H1 (cell line): ENCODE data around the gene ACACA. TPM values are rescaled to one million over a fixed set of nuclear protein-coding genes. Genes with fewer than 3 reads are reported as not detected.

Source experiments
- CTCF ChIA-PET: fragments of 300-600 bp; sonication (Branson Sonifier 250); formaldehyde crosslinking; loops from one replicate; lab custom pipeline; 2021; ENCODE audit not compliant: partially characterized antibody; lab: Charles Lee
- POLR2A ChIA-PET: fragments of 300-600 bp; sonication (Branson Sonifier 250); formaldehyde crosslinking; loops from one replicate; lab custom pipeline; 2021; ENCODE audit warnings: inconsistent platforms; ENCODE audit not compliant: partially characterized antibody; lab: Charles Lee
- DNase-seq, 2 experiments: peaks; one replicate each; pipeline versions ENCODE4 v3.0.0 to v3.0.0-alpha.2; 2010 to 2022; ENCODE audit warnings: low spot score in 2 of 2, low read depth in 1 of 2, mixed read lengths in 1 of 2
- FAIRE-seq: peaks from 2 replicates; lab custom pipeline; 2011; peaks lifted over from hg19 to GRCh38; lab: Jason Lieb, UNC
- H2AFZ ChIP-seq: 2 replicates; pipeline ENCODE4 v1.8.1; 2012; ENCODE audit warnings: low read length, inconsistent platforms
- H2AK5ac ChIP-seq: 2 replicates; pipeline ENCODE4 v1.6.1; 2013; ENCODE audit warnings: low read depth, low read length
- H2BK120ac ChIP-seq: replicated peaks from 2 replicates; pipeline ENCODE3; 2013; ENCODE audit warnings: low read depth, low read length, inconsistent platforms
- H2BK12ac ChIP-seq: 2 replicates; pipeline ENCODE4 v1.6.1; 2013; ENCODE audit warnings: low read depth, low read length
- H2BK15ac ChIP-seq: 2 replicates; pipeline ENCODE4 v1.6.1; 2013; ENCODE audit warnings: low read length
- H2BK20ac ChIP-seq: 2 replicates; pipeline ENCODE4 v1.6.1; 2013; ENCODE audit warnings: low read length
- H2BK5ac ChIP-seq: 2 replicates; pipeline ENCODE4 v1.6.1; 2013; ENCODE audit warnings: low read depth, low read length
- H3K14ac ChIP-seq: 2 replicates; pipeline ENCODE4 v1.6.1; 2013; ENCODE audit warnings: inconsistent platforms; ENCODE audit not compliant: insufficient read length
- H3K18ac ChIP-seq: 2 replicates; pipeline ENCODE4 v1.6.1; 2013; ENCODE audit warnings: low read length; ENCODE audit errors: extremely low read depth
- H3K23ac ChIP-seq: 2 replicates; pipeline ENCODE4 v1.6.1; 2013; ENCODE audit warnings: inconsistent platforms; ENCODE audit not compliant: insufficient read length
- H3K23me2 ChIP-seq: 2 replicates; pipeline ENCODE4 v1.6.1; 2013; ENCODE audit warnings: low read depth, low read length
- H3K27ac ChIP-seq: 2 replicates; pipeline ENCODE4 v1.6.1; 2011; ENCODE audit warnings: low read depth, low read length, inconsistent platforms
- H3K27me3 ChIP-seq, 4 experiments: replicated peaks in 1 of 4; 1 replicate in 1 of 4; 2 replicates in 3 of 4; pipeline versions ENCODE4 v1.6.1 to v1.8.1; 2011 to 2013; ENCODE audit warnings: low read length in 3 of 4, mild to moderate bottlenecking in 3 of 4, inconsistent platforms in 2 of 4, mixed read lengths in 2 of 4, moderate library complexity in 1 of 4; ENCODE audit not compliant: control insufficient read depth in 3 of 4, insufficient read depth in 3 of 4; ENCODE audit errors: extremely low read depth in 1 of 4
- H3K36me3 ChIP-seq, 4 experiments: 2 replicates each; pipeline versions ENCODE4 v1.6.1 to v1.8.1; 2011 to 2013; ENCODE audit warnings: mild to moderate bottlenecking in 4 of 4, low read length in 3 of 4, moderate library complexity in 2 of 4, control low read depth in 1 of 4, inconsistent platforms in 1 of 4; ENCODE audit not compliant: insufficient read depth in 4 of 4, control insufficient read depth in 2 of 4
- H3K4ac ChIP-seq: replicated peaks from 2 replicates; pipeline ENCODE3; 2013; ENCODE audit warnings: low read length, low read depth, mixed read lengths, inconsistent platforms; ENCODE audit not compliant: insufficient read length
- H3K4me1 ChIP-seq, 4 experiments: replicated peaks in 1 of 4; 1 replicate in 1 of 4; 2 replicates in 3 of 4; pipeline versions ENCODE4 v1.6.1 to v1.8.1; 2011 to 2013; ENCODE audit warnings: low read length in 3 of 4, inconsistent platforms in 2 of 4, mixed read lengths in 1 of 4; ENCODE audit not compliant: insufficient read depth in 4 of 4, control insufficient read depth in 3 of 4
- H3K4me2 ChIP-seq, 2 experiments: 2 replicates each; pipeline versions ENCODE4 v1.6.1 to v1.8.1; 2011 to 2013; ENCODE audit warnings: low read depth in 2 of 2, low read length in 2 of 2, control low read depth in 1 of 2, inconsistent platforms in 1 of 2, mild to moderate bottlenecking in 1 of 2; ENCODE audit not compliant: insufficient read depth in 1 of 2
- H3K4me3 ChIP-seq, 4 experiments: fragments of 200-600, 300-600 bp in 1 of 4; sonication (generic), shearing (Covaris generic), sonication (Bioruptor Twin) in 1 of 4; 2 replicates each; pipeline versions ENCODE4 v1.5.1 to v1.8.1; 2011 to 2016; ENCODE audit warnings: low read length in 4 of 4, low read depth in 3 of 4, control low read depth in 2 of 4, inconsistent platforms in 2 of 4, mild to moderate bottlenecking in 2 of 4, mixed read lengths in 1 of 4, moderate library complexity in 1 of 4; ENCODE audit not compliant: insufficient read depth in 2 of 4; ENCODE audit errors: extremely low read depth in 1 of 4
- H3K56ac ChIP-seq: replicated peaks from 2 replicates; pipeline ENCODE3; 2013; ENCODE audit warnings: low read depth, mild to moderate bottlenecking, mixed read lengths, low read length, inconsistent platforms; ENCODE audit not compliant: insufficient read length
- H3K79me1 ChIP-seq: 2 replicates; pipeline ENCODE4 v1.6.1; 2013; ENCODE audit warnings: low read depth, low read length, control low read depth
- H3K79me2 ChIP-seq, 2 experiments: 2 replicates each; pipeline versions ENCODE4 v1.6.1 to v1.8.1; 2012 to 2013; ENCODE audit warnings: low read length in 2 of 2, mild to moderate bottlenecking in 2 of 2, inconsistent platforms in 1 of 2; ENCODE audit not compliant: insufficient read depth in 2 of 2, control insufficient read depth in 1 of 2
- H3K9ac ChIP-seq, 4 experiments: replicated peaks in 1 of 4; 1 replicate in 1 of 4; 2 replicates in 3 of 4; pipeline versions ENCODE4 v1.6.1 to v1.8.1; 2011 to 2013; ENCODE audit warnings: low read depth in 3 of 4, low read length in 3 of 4, control low read depth in 2 of 4, mild to moderate bottlenecking in 2 of 4, moderate library complexity in 2 of 4, inconsistent platforms in 1 of 4; ENCODE audit errors: extremely low read depth in 1 of 4
- H3K9me3 ChIP-seq, 2 experiments: 2 replicates each; pipeline versions ENCODE4 v1.6.1 to v1.8.1; 2012 to 2013; ENCODE audit warnings: mild to moderate bottlenecking in 2 of 2, moderate library complexity in 2 of 2, control low read depth in 1 of 2, inconsistent platforms in 1 of 2, low read depth in 1 of 2, low read length in 1 of 2, mixed read lengths in 1 of 2; ENCODE audit not compliant: insufficient read depth in 2 of 2
- H4K20me1 ChIP-seq, 2 experiments: replicated peaks in 1 of 2; 2 replicates each; pipeline versions ENCODE3 to v1.8.1; 2011 to 2013; ENCODE audit warnings: inconsistent platforms in 2 of 2, low read length in 2 of 2, mild to moderate bottlenecking in 1 of 2; ENCODE audit not compliant: insufficient read depth in 2 of 2, control insufficient read depth in 1 of 2
- H4K5ac ChIP-seq: 2 replicates; pipeline ENCODE4 v1.6.1; 2013; ENCODE audit warnings: low read length, low read depth, mixed read lengths, inconsistent platforms; ENCODE audit not compliant: insufficient read length
- H4K8ac ChIP-seq: 2 replicates; pipeline ENCODE4 v1.8.0; 2013; ENCODE audit warnings: mild to moderate bottlenecking, moderate library complexity, low read length, inconsistent platforms; ENCODE audit not compliant: insufficient read depth; ENCODE audit errors: extremely low read depth
- H4K91ac ChIP-seq: replicated peaks from 2 replicates; pipeline ENCODE3; 2013; ENCODE audit warnings: low read length, mixed read lengths, inconsistent platforms; ENCODE audit not compliant: insufficient read length
- BCL11A ChIP-seq, 2 experiments: IDR thresholded peaks; one replicate each; pipeline ENCODE4 v1.6.1; 2011; ENCODE audit warnings: low read depth in 2 of 2, low read length in 2 of 2, mild to moderate bottlenecking in 2 of 2
- HDAC2 ChIP-seq, 2 experiments: fragments of 300-600 bp in 1 of 2; sonication (generic) in 1 of 2; IDR thresholded peaks; 2 replicates each; pipeline ENCODE4 v1.6.1; 2011 to 2012; ENCODE audit warnings: low read depth in 2 of 2, low read length in 2 of 2, mild to moderate bottlenecking in 2 of 2, moderate library complexity in 2 of 2, borderline replicate concordance in 1 of 2, inconsistent platforms in 1 of 2
- JUN ChIP-seq: IDR thresholded peaks from 2 replicates; pipeline ENCODE4 v1.6.1; 2011; ENCODE audit warnings: low read depth, mild to moderate bottlenecking, improper control_type of control experiment, low read length
- JUND ChIP-seq: IDR thresholded peaks from 2 replicates; pipeline ENCODE4 v1.6.1; 2011; ENCODE audit warnings: mild to moderate bottlenecking, improper control_type of control experiment, low read length
- KDM4A ChIP-seq: IDR thresholded peaks from one replicate; pipeline ENCODE4 v1.7.1; 2012; ENCODE audit warnings: low read depth, mild to moderate bottlenecking, moderate library complexity, low read length, inconsistent platforms; ENCODE audit not compliant: severe bottlenecking
- NANOG ChIP-seq: IDR thresholded peaks from 2 replicates; pipeline ENCODE4 v1.6.1; 2011; ENCODE audit warnings: low read length, low read depth, mild to moderate bottlenecking, inconsistent platforms; ENCODE audit not compliant: insufficient read depth, poor library complexity, severe bottlenecking
- PHF8 ChIP-seq: fragments of 200-600 bp; sonication (generic); conservative IDR thresholded peaks from 2 replicates; pipeline ENCODE4 v1.7.1; 2012; ENCODE audit warnings: low read depth, mild to moderate bottlenecking, inconsistent platforms, low read length, moderate library complexity
- POLR2A ChIP-seq, 2 experiments: IDR thresholded peaks; 1 replicate in 1 of 2; 2 replicates in 1 of 2; pipeline ENCODE4 v1.6.1; 2011; ENCODE audit warnings: low read depth in 2 of 2, low read length in 2 of 2, mild to moderate bottlenecking in 2 of 2; ENCODE audit errors: control extremely low read depth in 1 of 2
- POU5F1 ChIP-seq: IDR thresholded peaks from 2 replicates; pipeline ENCODE4 v1.6.1; 2011; ENCODE audit warnings: low read depth, mild to moderate bottlenecking, low read length, moderate library complexity
- RXRA ChIP-seq: IDR thresholded peaks from 2 replicates; pipeline ENCODE4 v1.6.1; 2011; ENCODE audit warnings: low read depth, mild to moderate bottlenecking, low read length, moderate library complexity; ENCODE audit not compliant: insufficient read depth
- SP1 ChIP-seq: IDR thresholded peaks from 2 replicates; pipeline ENCODE4 v1.6.1; 2011; ENCODE audit warnings: low read depth, low read length
- TAF7 ChIP-seq: optimal IDR thresholded peaks from 2 replicates; pipeline ENCODE3; 2011; ENCODE audit warnings: low read depth, mild to moderate bottlenecking, inconsistent platforms, low read length, moderate library complexity, borderline replicate concordance
- WGBS, 2 experiments: shearing (Covaris generic) in 1 of 2; methylation state at CpG; one replicate each; pipeline versions ENCODE4 v1.1.6 to v1.1.7; 2013 to 2015; ENCODE audit warnings: low lambda C conversion rate in 2 of 2, mixed read lengths in 2 of 2, inconsistent platforms in 1 of 2, low coverage in 1 of 2, missing lambda C conversion rate in 1 of 2; ENCODE audit not compliant: insufficient replicate concordance in 2 of 2, insufficient coverage in 1 of 2, insufficient read length in 1 of 2; ENCODE audit errors: extremely low coverage in 1 of 2, missing lambda C conversion rate in 1 of 2; 5-methylcytosine and 5-hydroxymethylcytosine counted together
- polyA plus RNA-seq, 7 experiments: library from polyadenylated mRNA; depleted of rRNA in 3 of 7; stranded (reverse) in 5 of 7; unstranded in 2 of 7; fragments of >200 nt in 5 of 7; fragments of 200-250 nt in 2 of 7; gene quantifications; 1 replicate in 5 of 7; 2 replicates in 1 of 7; 4 replicates in 1 of 7; pipeline versions ENCODE4 v1.2.1 to v1.2.3, GENCODE V29; 2011 to 2013; ENCODE audit warnings: missing spikeins in 2 of 7, mixed read lengths in 2 of 7
- total RNA-seq: library from RNA; stranded (reverse); fragmentation: NEBNext Ultra II Directional; extraction: Animal tissue kit (Norgen Biotek cat#: 25700); gene quantifications from 2 replicates; pipeline ENCODE4 v1.2.1, GENCODE V29; 2021

ACACA gene
- total and polyA plus RNA-seq, 2 of the 8 experiments (the other 6 are each of a cell fraction or from before 2014, with no cell fraction given): 74.0 to 160 TPM

GRCh38 chr17:37230633-37231032 is 176.0 kb downstream of the ACACA start:
- no peak overlapping the region for H4K5ac ChIP-seq
- CTCF ChIA-PET: no interaction called here

More at GRCh38 chr17:37230633-37231032, 176.0 kb downstream of the ACACA start:
- Histone ChIP-seq H2BK15ac (no peak overlapping the region), H3K36me3 (peaks cover 0 to 52% (median 17%) of the 10 kb centered on the region in 4 experiments; a peak in 6 of 8 replicates), H2AFZ (no peak overlapping the region), H2BK12ac (no peak overlapping the region), H3K23me2 (no peaks in the 10 kb centered on the region), H3K9ac (no peak overlapping the region), H3K4me3 (no peak overlapping the region), H3K4ac (no peak overlapping the region), H3K79me1 (no peaks in the 10 kb centered on the region), H3K9me3 (no peaks in the 10 kb centered on the region), H4K91ac (no peak overlapping the region), H3K56ac (no peak overlapping the region), H3K79me2 (no peaks in the 10 kb centered on the region), H4K20me1 (no peaks in the 10 kb centered on the region), H2BK120ac (no peak overlapping the region), H2BK5ac (no peak overlapping the region), H3K14ac (no peak overlapping the region), H3K27me3 (no peaks in the 10 kb centered on the region), H3K18ac (no peak overlapping the region), H2AK5ac (no peak overlapping the region), H3K4me2 (no peak overlapping the region), H2BK20ac (no peak overlapping the region), H3K4me1 (peaks cover 0 to 9% (median 4%) of the 10 kb centered on the region in 4 experiments; a peak in 4 of 7 replicates), H3K23ac (no peak overlapping the region), H4K8ac (no peak overlapping the region), H3K27ac (no peak overlapping the region)
- 95% methylated on average over 1 of the region's 1 CpG; no CpG with 5 or more reads in 1 of the 2 experiments for WGBS, 2 experiments
- DNase-seq (no peak), FAIRE-seq (no peak)
- TF ChIP-seq SP1 (no peak), KDM4A (no peak), HDAC2 (IDR thresholded peaks at IDR 0.05; ENCODE audit: borderline replicate concordance in 1 of 2, low read depth in 2 of 2, low read length in 2 of 2) (no peak), TAF7 (no peak), JUN (no peak), NANOG (no peak), BCL11A (IDR thresholded peaks at IDR 0.05; ENCODE audit: low read depth in 2 of 2, low read length in 2 of 2) (no peak), JUND (no peak), PHF8 (no peak), POLR2A (IDR thresholded peaks at IDR 0.05; ENCODE audit: control extremely low read depth in 1 of 2, low read depth in 2 of 2, low read length in 2 of 2) (no peak), POU5F1 (no peak), RXRA (no peak)
- POLR2A ChIA-PET: interaction anchor here (0.7 kb wide), 1 partner anchor 127 kb away, joined by 3 read pairs; no protein-coding TSS in a partner anchor
